ENCODE data around the gene ABCA4.

ABCA4 gene

DNA sequence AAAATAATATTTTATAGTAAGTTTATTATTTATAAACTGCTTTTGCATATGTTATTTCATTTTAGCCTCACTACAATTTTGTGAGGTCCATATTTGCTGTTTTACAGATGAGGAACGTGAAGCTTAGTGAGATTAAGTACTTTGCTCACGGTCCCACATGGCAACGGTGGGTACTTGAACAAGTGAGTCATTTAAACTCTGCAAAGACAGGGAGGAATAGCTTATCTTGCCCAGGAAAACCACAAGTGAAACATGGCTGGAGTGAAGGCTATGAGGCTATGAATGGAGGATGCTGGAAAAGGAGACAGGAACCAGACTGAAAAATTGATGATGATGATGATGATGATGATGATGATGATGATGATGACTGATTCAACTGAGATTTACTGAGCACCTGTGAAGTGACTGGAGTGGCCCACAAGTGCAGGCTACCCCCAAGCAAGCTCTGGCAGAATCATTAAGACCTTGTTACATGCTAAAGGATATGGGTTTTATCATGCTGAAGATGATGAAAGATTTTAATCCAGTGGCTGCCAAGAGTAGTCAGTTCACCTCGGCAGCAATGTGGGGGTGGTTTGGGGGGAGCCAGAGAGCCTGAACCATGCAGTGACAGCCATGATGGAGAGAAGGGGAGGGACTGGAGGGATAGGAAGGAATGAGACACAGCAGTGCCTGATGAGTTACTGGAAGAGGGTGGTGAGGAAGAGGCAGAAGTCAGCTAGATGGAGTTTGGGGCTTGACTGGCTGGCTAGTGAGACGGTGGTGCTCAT lies 1.4 kb upstream of the ABCA4 start:
- DNase-seq: no peak

DNA sequence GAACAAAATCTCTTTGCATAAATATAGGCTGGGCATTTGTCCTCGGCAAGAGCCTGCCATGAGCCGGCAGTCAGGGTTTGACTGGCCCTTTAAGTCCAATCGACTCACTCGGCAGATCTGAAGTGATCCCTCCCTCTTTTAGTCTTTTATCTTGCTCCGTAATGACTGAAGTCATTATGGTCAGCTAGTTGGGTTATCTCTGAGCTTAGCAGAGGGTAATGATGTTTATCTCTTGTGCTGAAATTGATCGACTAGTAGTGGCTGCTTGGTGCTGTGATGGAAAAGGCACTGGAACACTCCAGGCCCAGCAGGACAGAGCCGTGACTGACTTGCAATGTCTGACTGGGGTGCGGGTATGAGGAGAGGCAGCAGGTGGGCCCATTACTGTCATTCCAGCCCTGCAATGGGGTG lies 468 bp upstream of the ABCA4 start:
- no peak for DNase-seq

DNA sequence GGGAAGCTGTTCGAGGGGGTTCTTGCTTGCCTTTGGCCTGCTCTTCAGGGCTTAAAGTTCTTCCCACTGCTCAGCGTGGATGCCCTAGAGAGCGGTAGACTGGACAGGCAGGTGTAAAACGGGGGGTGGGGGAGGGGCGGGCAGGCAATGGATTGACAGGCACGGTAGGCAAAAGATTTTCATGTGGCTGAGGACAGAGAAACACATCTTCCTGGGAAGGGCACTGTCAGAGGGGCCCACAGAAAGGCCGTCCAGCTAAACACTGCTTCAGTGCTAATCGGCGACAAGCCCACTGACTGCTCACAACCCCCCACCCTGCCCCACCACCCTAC lies 412 bp downstream of the ABCA4 start:
- no peak for DNase-seq

DNA sequence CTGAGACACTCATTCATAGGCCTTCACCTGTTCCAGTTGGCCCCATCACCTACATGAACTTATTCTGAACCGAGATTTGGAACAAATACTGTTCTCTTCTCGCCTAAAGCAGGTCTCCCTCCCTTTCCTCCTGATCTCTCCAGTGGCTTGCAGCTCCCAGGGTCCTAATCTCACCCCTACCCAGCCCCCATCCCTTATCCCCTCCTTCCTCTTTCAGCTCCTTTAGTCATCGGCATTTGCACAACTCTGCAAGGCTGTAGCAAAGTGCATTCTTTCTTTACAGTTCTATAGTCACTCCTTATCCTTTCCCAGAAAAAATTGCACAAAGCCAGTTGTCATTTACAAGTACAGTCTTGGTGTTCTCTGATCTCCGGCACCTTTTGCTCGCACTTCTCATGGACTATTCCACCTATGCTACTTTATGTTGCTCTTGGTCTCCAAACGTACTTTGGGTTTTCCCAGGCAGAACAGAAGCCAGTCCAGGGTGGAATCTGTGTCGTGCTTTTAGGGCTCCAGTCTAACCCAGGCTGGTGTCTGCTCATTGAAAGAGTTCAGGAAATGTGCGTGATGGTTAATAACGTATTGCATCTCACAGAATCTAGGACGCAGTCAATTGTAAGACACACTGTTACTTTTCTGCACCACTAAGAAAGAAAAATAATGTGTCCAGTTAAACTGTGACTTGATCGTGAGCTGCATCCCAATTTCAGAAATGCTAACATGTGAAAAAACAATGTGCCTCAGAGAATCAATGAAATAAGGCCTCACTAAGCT lies 965 bp downstream of the ABCA4 start:
- DNase-seq: no peak

DNA sequence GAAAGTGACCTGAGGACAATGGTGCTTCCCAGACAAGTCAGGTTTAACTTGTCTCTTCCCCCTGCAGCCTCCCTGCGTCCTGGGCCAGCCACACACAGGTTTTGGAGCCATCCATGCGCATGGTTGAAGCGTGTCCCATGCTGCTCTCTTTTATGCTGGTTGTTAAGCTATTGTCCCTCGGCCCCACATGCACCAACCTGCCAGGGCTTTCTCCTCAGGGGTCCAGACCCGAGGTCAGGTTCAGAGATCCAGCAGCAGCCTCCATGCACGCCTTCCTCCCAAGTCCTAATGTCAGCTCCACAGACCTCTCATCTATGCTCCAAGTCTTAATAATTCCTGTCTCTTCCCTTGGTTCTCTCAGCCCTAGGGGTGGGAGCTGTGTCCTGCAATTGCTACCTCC lies 1.6 kb downstream of the ABCA4 start:
- DNase-seq: no peak

DNA sequence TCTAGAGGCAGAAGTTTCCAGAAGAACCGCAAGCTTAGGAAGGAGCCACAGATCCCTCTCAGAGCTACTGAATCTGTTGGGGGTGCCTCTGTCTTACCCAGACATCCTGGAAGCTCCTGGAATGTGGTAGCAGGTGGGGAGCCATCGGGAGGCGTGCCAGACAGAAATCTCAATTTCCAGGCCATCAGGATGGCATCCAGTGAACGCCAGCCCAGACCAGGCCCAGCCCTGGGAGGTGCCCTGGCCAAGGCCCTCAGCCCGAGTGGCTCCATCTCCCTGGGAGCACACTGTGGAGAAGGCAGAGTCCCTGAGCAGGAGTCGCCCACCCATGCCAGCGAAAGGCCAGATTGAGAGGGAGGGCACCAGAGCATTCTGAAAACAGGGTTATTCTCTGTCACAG lies 2.5 kb downstream of the ABCA4 start:
- DNase-seq: no peak

DNA sequence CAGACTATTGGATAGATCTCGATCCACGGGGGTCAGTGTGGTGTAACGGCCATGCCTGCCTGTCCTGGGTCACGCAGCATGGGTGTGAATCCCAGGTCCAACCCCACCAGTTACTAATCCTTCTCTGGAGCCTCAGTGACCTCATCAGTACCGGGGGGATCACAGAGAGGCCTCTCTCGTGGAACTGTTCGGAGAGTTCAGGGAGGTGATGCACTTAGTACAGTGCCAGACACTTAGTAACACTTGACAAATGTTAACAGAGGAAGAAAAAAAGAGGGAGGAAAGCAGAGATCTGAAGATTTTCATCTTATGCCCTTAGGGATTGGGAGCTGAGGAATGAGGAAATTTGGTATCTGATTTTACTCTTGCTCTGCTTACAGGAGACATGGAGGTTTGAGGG lies 2.9 kb downstream of the ABCA4 start:
- DNase-seq: peak; percentile 59

DNA sequence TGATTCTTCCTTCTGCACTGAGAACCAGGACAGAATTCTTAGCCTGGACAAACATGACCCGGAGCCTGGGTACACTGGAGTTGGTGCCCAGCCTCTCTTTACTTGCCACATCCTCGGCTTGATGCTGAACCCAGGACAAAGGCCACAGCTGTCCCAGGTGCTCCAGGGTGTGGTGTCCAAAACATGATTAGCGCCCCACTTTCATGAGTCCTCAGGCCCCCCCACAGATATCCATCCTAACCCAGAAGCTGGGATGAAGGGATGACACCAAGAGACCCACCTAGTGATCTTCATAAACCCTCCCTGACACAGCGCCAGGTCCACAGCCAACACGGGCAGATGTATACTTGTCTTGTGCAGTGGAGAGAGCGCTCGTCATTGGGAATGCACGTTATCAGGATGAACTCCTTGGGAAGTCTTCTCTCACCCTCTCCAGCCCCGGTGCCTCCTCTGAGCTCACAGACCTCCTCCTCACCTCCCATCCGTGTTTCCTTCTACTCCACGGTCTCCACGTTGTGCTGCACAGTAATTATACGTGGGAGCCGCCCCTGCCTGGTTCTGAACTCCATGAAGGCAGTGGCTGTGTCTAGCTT lies 3.6 kb downstream of the ABCA4 start:
- DNase-seq: no peak

DNA sequence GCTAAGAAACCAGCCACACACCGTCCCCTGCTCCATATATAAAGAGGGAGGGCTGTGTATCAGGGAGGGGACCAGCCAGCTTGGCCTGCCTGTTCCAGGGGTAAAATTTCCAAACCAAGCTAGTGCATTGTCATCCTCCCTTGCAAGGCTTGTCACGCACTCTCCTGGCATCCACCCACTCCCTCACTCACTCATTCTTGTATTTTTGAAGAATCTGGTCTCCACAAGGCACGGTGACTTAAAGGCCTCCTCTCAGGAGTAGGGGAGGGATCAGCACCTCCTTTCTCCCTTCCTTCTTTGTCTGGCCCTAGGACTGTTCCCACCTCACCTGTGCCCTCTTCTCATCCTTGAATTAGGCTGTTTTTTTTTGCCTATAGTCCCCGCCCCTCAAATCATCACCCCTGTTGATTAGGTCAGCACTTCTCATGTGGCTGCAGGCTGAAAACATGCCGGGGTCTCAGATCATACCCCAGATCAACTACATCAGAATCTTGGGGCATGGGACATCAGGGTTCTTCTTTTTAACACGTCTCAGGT lies 5.0 kb downstream of the ABCA4 start:
- peak; percentile 31 for DNase-seq

DNA sequence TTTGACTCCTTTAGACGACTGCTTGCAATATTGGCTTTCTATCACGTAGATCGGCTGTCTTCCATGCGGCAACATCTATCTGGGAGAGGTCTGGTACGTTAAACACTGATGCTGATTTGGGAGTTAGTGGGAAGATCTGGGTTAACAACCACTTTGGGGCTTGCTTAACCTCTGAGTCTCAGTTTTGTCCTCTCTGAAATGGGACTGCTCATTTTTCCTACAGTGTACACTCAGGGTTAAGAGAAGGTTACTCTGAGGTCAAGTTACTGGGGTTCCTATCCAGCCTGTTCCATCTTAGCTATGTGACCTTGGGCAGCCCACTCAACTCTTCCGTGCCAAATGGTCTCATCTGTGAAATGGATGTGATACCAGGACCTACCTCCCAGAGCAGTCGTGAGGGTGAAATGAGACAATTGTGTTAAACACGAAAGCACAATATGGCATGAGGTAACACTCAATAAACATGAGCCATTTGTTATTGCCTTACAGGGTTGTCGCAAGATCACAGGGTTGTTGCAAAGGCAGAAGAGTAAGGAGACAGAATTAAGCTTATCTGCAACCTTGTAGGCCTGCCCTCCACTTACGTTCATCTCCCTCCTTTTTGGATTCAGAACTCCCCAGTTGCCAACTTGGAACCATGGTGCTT lies 5.6 kb downstream of the ABCA4 start:
- DNase-seq: no peak

DNA sequence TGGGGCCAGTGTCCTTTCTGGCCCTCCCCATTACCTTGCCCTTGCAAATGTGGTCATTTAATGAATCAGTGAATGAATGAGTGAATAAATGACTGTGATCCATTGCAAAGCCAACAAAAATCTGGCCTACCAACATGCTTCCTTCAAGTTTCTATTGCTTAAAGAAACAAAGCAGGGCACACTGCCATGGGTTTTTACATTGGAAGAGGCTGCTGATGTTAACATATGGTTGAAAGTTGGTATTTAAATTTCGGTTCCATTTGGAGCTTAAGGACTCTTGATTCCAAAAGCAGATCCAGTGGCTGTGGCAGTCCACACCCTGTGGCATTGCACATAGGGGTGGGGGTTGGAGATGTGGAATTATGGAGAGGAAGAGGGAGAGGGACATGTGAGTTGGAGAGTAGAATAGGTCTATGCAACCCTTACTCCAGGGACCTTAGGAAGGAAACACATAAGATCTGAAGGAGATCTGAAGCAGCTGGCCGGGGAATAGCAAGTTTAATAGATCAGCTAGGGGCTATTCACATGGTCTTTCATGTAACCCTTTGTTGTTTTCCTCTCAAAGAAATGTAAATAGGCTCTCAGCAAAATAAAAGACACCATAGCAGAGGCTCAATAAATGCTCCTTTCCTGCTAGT lies 7.2 kb downstream of the ABCA4 start:
- no peak for DNase-seq

DNA sequence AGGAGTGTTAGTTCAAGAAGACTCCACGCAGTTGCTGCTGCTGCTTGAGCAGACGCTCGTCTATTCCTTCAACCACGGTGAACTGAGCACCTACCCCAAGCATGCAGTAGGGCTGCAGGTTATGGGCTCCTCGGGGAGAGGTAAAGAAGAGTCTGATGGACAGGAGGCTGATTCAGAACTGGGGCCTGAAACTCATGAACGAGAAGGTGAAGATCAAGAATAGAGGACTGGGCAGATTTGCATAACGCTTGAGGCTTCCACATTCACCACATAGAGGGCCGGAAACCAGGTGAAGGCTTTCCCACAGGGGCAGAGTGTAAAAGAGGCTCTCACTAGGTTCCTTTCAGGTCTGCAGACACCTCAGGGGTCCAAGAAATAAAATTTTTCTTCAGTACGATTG lies 9.1 kb downstream of the ABCA4 start:
- no peak for DNase-seq

DNA sequence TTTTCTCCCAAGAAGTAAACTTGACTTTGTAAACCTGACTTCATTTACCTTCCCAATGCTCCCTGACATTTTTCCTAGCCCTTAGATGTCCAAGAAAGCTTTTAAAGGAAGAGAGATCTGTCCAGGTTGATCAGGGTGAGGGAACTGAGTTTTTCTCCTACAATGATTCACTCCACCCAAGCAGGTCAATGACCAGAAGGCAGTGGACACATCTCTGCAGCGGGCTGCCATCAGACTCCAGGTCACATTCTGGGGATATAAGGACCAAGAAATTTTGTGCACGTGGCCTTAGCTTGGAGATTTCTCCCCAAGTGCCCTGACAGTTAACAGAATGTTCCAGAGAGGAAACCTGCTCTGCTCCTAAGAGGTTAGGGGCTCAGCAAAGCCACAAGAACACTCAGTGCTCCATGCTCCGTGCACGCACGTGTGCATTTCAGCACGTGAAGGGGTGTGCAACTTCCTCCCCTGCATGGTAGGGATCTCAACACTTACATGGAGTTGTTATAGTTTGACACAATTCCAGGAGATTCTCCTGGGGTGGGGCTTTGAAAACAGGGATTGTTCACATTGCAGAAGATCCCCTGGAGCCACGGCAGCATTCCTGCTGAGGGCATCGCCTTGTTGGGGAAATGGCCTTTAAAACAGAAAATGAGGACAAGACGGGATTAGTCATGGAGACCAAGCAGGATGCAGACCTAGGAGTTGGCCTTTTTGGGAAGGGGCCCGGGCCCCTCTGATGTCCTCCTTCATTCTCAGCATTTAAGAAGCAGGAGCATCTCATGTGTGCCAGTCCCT lies 9.8 kb downstream of the ABCA4 start:
- no peak for DNase-seq

DNA sequence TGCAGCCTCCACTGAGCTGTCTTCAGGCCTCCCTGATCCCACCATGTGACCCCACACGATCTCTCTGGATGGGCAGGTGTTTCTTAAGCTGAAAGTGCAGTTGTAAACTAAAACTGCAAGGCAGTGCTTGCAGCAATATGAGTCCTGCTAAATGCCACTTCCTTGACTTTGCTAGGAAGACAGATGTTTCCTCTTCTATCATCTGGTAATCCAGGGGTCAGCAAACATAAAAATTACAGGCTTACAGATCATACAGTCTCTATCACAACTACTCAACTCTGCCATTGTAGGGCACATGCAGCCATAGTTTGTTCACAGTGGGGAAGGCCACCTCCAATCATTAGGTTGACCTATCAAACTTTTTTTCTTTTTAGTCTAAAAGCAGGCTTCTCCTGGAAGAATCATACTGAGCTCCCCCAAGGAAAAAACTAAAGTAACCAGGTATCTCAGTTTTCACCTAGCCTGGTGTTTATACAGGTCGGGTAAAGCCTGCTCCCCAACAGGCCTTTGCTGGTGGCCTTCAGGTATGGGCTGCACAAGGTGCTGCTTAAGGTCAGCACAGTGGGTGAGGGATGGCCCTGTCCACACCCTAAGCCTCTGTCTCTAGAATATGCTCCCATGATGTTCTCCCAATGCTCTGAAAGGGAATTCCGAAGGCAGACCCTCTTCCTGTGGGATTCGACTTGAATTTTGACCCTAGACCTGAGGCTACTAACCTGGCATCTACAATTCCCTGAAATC lies 10.8 kb downstream of the ABCA4 start:
- DNase-seq: no peak

DNA sequence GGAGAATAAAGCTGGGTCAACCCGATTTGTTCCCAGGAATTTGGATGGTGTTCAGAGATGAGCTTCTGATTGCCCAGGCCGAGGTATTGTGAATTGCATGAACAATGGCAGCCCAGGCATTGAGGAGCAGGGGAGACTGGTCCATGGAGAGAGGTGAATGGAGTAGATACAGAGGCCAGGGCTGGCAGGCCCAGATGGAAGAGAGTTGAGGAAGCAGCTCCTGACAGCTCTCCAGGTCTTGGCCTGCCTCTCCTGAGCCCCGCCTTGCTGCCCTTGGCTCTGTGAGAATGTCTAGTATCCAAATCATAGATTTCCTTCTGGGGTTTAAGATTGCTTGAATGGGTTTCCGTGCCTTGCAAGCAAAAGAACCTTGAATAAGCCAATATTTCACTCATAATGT lies 11.5 kb downstream of the ABCA4 start:
- DNase-seq: no peak

DNA sequence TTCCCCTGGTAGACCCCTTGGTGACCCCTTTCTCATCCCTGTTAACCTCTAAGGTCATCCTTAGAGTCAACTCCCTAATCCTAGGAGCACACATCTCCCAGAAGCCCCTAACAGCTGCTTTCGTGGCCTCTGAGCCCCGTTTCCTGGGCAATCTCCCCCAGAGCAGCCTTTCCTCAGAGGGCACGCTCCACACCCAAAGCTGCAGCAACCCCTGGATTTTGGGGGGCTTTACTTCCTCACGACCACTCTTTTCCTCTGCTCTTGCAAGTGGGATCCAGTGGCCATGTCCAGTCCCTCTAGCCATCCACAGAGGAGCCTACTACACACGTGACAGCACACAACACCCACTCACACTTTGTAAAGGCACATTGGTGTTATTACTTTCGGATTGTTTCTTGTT lies 13.8 kb downstream of the ABCA4 start:
- DNase-seq: no peak

DNA sequence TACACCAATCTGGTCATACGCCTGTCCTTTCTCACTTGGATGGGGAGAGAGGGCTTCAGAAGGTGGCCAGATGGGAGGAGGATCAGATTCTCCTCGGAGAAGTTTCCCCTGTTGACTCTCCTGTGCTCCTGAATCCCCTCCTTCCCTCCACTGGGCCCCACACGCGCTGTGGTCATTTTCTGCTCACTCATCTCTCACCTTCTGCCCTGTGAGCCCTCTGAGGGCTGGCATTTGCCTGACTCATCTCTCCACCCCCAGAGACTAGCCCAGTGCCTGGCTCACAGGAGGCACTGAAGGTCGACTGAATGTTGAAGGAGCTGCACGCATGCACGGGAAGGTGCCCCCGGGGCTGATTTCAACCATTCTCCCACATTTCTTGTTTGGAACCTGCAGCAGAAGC lies 14.2 kb downstream of the ABCA4 start:
- DNase-seq: peak; percentile 69

DNA sequence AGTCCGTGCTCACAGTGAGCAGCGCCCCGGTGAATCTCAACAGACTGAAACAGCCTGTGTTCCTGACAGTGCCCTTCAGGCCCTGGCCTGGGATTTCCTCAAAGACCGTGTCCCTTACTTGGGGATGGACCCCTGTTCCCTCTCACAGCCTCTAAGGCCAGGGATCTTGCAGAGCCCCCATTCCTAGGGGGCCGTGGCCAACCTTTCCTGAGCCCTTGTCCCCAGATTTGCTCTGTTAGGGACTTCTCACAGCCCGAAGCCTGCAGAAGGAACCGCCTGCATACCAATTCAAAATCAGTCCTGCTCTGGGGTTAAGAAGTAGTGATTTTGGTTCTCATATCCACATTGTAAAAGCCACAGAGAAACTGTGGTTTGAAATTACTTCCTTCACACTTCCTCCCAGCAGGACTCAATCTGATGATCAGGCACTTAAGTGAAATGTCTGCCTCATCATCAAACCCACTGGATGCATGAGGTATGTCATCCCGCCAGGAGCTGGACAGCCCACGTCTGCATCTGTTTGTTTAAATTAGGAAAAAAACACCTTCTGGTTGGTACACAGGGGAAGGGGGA lies 14.9 kb downstream of the ABCA4 start:
- peak; percentile 40 for DNase-seq

DNA sequence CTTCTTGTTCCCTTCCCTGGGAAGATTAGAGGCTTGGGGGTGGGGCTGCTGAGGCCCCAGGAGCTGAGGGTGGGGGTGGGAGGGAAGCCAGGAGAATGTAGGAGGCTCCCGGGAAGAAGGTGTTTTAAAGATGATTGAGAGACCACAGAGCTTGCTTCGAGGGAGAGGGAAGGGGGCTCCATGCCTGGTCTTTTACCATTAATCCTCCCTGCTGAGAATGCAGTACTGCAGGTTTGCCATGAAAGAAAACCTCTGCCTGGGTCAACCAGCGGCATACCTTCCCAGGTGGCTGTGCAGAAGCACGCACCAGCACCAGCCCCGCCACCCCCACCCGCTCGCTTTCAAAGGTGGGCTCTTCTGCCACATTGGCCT lies 15.4 kb downstream of the ABCA4 start:
- DNase-seq: no peak

DNA sequence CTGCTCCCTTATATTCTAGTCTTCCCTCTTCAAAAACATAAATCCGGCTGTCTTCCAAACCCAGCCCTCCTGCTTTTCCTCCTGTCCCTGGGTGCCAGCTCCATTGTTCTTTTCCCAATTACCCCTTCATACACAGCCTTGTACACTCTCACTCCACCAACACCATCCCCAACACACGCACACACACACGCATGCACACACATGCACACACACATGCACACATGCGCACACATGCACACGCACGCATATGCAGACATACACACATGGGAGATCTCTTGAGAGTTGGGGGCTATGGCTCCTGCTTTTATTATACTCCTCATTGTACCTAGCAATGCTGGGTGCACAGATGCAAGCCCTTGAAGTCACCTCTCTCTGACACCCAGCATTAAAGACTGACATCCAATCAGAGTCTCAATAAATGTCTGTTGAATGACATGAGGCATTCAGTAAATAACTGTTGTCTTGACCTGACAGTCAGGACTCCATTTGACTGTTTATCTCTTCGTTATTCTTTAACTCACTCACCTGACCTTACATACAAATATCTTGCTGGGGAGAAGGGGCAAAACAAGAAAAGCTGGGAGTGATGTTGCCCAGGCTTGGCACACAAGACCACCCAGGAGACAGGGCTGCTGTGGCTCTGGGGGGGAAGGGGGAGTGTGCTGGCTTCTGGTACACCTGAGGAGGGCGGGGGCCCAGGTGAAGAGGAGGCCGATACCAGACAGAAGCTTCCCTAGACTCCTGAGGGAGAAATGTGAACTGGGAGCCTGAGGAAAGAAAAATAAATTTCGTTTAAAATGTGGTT lies 16.0 kb downstream of the ABCA4 start:
- no peak for DNase-seq

Measured in EL (cell line).